GM15510 (cell line): ENCODE results near the gene C2CD5.

Source experiments
- POLR2A ChIP-seq: IDR thresholded peaks from 3 replicates; pipeline ENCODE4 v1.6.1; 2011; ENCODE audit warnings: borderline replicate concordance; ENCODE audit not compliant: insufficient read length; ENCODE audit errors: extremely low read depth

C2CD5 gene

DNA sequence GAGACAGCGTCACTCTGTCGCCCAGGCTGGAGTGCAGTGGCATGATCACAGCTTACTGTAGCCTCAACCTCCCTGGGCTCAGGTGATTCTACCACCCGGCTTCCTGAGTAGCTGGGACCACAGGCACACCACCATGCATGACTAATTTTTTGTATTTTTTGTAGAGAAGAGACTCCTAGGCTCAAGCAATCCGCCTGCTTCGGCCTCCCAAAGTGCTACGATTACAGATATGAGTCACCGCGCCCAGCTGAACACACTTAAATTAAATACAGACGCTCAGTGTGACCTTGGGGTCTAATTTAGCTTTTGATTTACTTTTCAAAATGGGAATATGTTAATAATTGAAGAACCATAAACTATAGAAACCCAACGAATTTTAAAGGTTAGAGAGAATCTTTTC lies 77.2 kb downstream of the C2CD5 start:
- TF ChIP-seq POLR2A = no peak

- no peak for TF ChIP-seq POLR2A
These were observed 81.0 kb downstream of the C2CD5 start for GRCh38 chr12:22463306-22463705.

GRCh38 chr12:22461786-22462185 lies 82.6 kb downstream of the C2CD5 start:
- no peak for TF ChIP-seq POLR2A

- TF ChIP-seq POLR2A = no peak
These were observed 84.4 kb downstream of the C2CD5 start for GRCh38 chr12:22459838-22460490.

DNA sequence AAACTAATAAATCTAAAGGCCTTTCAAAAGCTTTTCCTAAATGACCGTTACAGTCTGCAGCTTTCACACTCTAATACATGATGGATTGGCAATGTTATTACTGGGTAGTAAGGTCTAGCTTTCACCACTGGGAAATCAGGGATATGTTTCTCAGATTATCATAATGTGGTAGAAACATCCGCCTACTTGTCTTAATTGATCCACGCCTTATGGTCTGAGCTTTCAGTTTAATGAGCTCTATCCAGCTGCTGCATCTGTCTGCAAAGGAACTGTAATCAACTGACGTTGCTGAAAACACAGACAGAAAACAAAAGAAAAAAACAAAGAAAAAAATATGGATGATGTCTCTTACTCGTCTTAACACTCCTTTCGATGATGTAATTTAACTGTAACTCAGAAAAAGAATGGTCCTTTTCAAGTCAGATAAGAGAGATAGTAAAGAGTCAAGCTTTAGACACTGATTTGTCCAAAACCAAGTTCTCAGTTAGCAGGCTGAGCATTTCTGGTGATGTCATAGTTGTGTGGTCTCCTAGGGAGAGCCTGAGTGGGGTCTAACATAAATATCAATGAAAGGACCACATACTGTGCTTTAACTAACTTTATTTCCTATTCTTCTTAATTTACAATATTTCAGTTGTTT lies 85.9 kb downstream of the C2CD5 start:
- TF ChIP-seq POLR2A = no peak

GRCh38 chr12:22457085-22457484 lies 87.3 kb downstream of the C2CD5 start:
- TF ChIP-seq POLR2A = no peak

DNA sequence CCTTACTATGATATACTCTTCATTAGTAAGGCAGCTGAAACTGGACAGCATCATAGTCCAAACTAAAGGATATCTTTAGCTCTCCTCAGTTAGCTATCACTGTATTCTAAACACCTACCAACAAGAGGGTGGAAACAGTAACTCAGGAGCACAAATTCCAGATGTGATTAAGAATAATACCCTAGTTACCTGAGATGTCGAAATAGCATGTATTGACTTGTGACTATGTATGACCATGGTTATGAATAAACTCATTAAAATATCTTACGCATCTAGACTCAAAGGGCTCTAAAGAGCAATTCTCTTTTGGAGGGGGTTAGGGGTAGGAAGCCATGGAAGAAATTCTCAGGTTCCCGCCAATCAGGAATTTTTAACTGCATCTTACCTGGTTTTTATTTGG lies 90.8 kb downstream of the C2CD5 start:
- no peak for TF ChIP-seq POLR2A

DNA sequence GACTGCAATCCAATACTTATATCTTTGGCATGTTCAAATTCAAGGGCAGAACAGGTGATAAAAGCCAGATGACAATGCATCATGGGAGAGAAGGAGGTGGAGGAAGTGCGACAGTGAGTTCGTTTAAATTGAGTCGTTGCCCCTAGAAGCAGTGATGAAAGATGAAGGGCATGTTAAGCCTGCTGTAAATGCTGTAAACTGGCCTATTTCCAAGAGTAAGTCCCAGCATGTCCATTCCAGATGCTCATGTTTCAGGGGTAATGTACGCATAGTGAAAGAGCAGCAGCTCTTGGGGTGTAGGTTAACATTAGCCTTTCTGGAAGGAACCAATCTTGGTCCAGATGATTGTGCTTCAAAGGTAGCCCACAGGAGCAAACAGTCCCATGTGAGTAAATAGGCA lies 97.1 kb downstream of the C2CD5 start:
- TF ChIP-seq POLR2A = no peak

- TF ChIP-seq POLR2A = no peak
These were observed 100.7 kb downstream of the C2CD5 start for GRCh38 chr12:22443379-22444316.

GRCh38 chr12:22437031-22437806 lies 107.1 kb downstream of the C2CD5 start:
- TF ChIP-seq POLR2A = no peak

DNA sequence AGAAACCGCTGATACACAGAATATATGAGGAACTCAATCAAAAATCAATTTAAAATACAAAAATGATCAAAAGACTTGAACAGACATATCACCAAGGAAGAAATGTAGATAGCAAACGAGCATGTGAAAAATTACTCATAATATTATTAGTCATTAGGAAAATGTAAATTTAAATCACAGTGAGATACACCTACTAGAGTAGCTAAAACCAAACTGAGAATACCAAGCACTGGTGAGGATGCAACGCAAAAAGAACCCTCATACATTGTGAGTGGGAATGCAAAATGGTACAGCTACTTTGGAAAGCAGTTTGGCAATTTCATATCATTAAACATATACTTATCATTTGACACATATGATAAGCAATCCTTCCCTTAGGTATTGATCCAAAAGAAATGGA lies 108.8 kb downstream of the C2CD5 start:
- no peak for TF ChIP-seq POLR2A

DNA sequence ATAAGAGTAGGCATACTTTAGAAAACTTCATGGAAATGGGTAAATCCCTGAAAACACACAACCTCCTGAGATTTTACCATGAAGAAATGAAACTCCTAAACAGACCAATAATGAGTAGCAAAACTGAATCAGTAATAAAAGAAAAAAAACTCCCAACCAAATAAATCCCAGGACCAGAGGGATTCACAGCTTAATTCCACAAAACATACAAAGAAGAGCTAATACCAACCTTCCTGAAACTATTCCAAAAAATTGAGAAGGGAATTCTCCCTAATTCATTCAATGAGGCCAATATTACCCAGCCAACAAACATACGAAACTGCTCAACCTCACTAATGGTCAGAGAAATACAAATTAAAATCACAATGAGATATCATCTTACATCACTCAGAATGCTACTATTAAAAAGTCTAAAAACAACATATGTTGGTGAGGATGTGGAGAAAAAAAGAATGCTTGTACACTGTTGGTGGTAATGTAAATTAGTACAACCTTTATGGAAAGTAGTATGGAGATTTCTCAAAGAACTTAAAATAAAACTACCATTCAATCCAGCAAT lies 112.6 kb downstream of the C2CD5 start:
- TF ChIP-seq POLR2A = no peak

DNA sequence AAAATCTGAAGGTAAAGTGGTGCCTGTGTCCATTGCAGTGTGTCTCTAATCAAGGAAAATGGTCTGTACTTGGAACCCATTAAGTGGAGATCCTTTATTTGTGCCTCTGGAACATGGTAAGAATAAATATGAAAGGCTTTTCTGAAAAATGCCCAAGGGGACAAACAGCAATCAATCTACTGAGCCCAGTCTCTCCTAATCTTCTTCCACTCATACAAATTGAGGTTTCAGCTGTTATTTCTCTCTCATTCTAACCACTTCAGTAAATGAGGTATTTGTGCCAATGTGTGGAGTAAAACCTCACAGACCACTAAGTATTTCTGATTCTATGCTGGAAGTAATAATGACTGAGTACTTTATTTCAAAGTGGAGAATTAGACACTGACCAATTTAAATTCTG lies 127.5 kb downstream of the C2CD5 start:
- TF ChIP-seq POLR2A = no peak
